Mesothelial cell of epicardium (in vitro differentiated cells): ENCODE data around the gene XIAP. TPM values are rescaled to one million over a fixed set of nuclear protein-coding genes. Genes with fewer than 3 reads are reported as not detected.

Source experiments
- DNase-seq, 2 experiments: peaks; one replicate each; pipeline ENCODE4 v3.0.0; 2021; ENCODE audit warnings: low spot score in 2 of 2; ENCODE audit not compliant: unreplicated experiment in 2 of 2
- H3K27ac Mint-ChIP-seq: 2 replicates; pipeline ENCODE4 v1.8.0; 2021; ENCODE audit warnings: mixed read lengths
- H3K27me3 Mint-ChIP-seq: 2 replicates; pipeline ENCODE4 v1.8.0; 2021; ENCODE audit warnings: low read depth, mixed read lengths
- H3K36me3 Mint-ChIP-seq: 2 replicates; pipeline ENCODE4 v1.8.0; 2021; ENCODE audit warnings: mixed read lengths
- H3K4me1 Mint-ChIP-seq: 2 replicates; pipeline ENCODE4 v1.8.0; 2021; ENCODE audit warnings: mixed read lengths
- H3K4me3 Mint-ChIP-seq: 2 replicates; pipeline ENCODE4 v1.8.0; 2021; ENCODE audit warnings: mild to moderate bottlenecking, moderate library complexity, mixed read lengths
- H3K9me3 Mint-ChIP-seq: 2 replicates; pipeline ENCODE4 v1.8.0; 2021; ENCODE audit warnings: mixed read lengths
- CTCF ChIP-seq: fragments of 200-600 bp; sonication (generic); IDR thresholded peaks from one replicate; pipeline ENCODE4 v1.5.0; 2021; ENCODE audit warnings: antibody characterized with exemption; ENCODE audit not compliant: unreplicated experiment
- total RNA-seq: library from RNA; stranded (reverse); gene quantifications from 3 replicates; pipeline ENCODE4 v1.2.1, GENCODE V29; 2021

Gene XIAP
- total RNA-seq, 1 donor from 2014 or later = 42.4 TPM

DNA sequence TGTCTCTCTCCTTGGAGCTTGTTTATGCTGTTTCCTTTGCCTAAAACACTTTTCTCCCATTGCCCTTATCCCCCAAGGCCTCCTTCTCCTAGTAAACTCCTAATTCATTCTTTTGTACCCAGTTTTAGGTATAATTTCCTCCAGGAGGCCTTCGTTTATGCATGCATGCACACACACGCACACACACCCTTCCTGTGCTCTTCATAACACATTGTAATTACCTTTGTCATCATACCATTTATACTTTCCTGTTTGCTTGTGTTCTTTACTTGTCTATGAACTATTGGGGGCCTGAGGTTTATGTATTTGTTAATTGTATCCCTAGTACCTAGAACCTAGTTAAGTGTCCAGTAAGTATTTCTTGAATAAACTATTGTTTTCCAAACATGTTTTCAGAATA, 45.5 kb downstream of the XIAP start:
- H3K9me3 Mint-ChIP-seq = peaks cover 20% of the 10 kb centered on the region
- TF ChIP-seq CTCF = no peak
- no peak for DNase-seq
- H3K27me3 Mint-ChIP-seq = no peaks in the 10 kb centered on the region
- H3K36me3 Mint-ChIP-seq = peaks cover 30% of the 10 kb centered on the region
- H3K27ac Mint-ChIP-seq = no peak overlapping the region
- no peak overlapping the region for H3K4me3 Mint-ChIP-seq
- no peaks in the 10 kb centered on the region for H3K4me1 Mint-ChIP-seq

DNA sequence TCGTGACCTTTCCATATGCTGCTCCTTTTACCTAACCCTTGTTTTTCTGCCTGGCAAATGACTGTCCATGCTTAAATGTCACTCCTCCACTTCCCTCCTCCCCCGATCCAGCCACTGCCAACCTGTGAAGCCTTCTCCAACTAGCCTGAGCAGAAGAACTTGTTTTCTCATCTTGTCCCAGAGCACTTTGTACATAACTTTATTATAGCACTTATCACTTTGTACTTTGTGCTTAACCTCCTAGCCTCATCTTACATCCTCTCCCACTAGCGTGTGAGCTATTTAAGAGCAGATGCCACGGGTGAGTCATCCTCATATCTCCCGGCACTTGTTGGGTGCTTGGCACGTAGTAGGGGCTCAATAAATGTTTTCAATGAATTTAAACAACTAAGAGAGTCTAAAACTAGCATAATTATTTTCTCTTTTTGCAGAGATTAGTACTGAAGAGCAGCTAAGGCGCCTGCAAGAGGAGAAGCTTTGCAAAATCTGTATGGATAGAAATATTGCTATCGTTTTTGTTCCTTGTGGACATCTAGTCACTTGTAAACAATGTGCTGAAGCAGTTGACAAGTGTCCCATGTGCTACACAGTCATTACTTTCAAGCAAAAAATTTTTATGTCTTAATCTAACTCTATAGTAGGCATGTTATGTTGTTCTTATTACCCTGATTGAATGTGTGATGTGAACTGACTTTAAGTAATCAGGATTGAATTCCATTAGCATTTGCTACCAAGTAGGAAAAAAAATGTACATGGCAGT, 46.9 kb downstream of the XIAP start:
- H3K9me3 Mint-ChIP-seq = peaks cover 20% of the 10 kb centered on the region
- no peaks in the 10 kb centered on the region for H3K27me3 Mint-ChIP-seq
- H3K4me3 Mint-ChIP-seq = no peak overlapping the region
- no peak for DNase-seq
- peaks cover 23% of the 10 kb centered on the region for H3K36me3 Mint-ChIP-seq
- H3K4me1 Mint-ChIP-seq = no peaks in the 10 kb centered on the region
- no peak overlapping the region for H3K27ac Mint-ChIP-seq
- no peak for TF ChIP-seq CTCF

DNA sequence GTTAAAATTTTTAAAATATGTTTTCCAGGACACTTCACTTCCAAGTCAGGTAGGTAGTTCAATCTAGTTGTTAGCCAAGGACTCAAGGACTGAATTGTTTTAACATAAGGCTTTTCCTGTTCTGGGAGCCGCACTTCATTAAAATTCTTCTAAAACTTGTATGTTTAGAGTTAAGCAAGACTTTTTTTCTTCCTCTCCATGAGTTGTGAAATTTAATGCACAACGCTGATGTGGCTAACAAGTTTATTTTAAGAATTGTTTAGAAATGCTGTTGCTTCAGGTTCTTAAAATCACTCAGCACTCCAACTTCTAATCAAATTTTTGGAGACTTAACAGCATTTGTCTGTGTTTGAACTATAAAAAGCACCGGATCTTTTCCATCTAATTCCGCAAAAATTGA, 49.7 kb downstream of the XIAP start:
- no peak for DNase-seq
- H3K36me3 Mint-ChIP-seq = peaks cover 12% of the 10 kb centered on the region
- peaks cover 16% of the 10 kb centered on the region for H3K9me3 Mint-ChIP-seq
- no peak overlapping the region for H3K4me3 Mint-ChIP-seq
- no peaks in the 10 kb centered on the region for H3K27me3 Mint-ChIP-seq
- no peak for TF ChIP-seq CTCF
- no peaks in the 10 kb centered on the region for H3K4me1 Mint-ChIP-seq
- no peak overlapping the region for H3K27ac Mint-ChIP-seq

GRCh38 chrX:123917069-123917468, 57.2 kb downstream of the XIAP start:
- no peak overlapping the region for H3K4me3 Mint-ChIP-seq
- H3K27ac Mint-ChIP-seq = no peak overlapping the region
- no peak for DNase-seq
- TF ChIP-seq CTCF = no peak
- no peaks in the 10 kb centered on the region for H3K36me3 Mint-ChIP-seq
- peaks cover 3% of the 10 kb centered on the region for H3K4me1 Mint-ChIP-seq
- no peaks in the 10 kb centered on the region for H3K27me3 Mint-ChIP-seq
- H3K9me3 Mint-ChIP-seq = peaks cover 8% of the 10 kb centered on the region

- DNase-seq = no peak
- Mint-ChIP-seq H3K4me3 (no peak overlapping the region), H3K9me3 (peaks cover 13% of the 10 kb centered on the region), H3K36me3 (no peaks in the 10 kb centered on the region), H3K4me1 (peaks cover 3% of the 10 kb centered on the region), H3K27ac (no peak overlapping the region), H3K27me3 (no peaks in the 10 kb centered on the region)
- no peak for TF ChIP-seq CTCF
These were observed 58.4 kb downstream of the XIAP start for GRCh38 chrX:123918106-123918721.
